NCI-H226 (cell line): ENCODE data around the gene TBC1D10B.
"Not testable (repeated sequence)": the region's sequence is repeated elsewhere in the genome, so short reads cannot be mapped to it uniquely, and the experiment has no call there.

ENCODE experiments used
- DNase-seq: peaks from one replicate; pipeline ENCODE4 v3.0.0-alpha.2; 2015

The TBC1D10B gene

GRCh38 chr16:30354423-30355143, 15.7 kb downstream of the TBC1D10B start:
- no peak for DNase-seq

- no peak for DNase-seq
Measured at GRCh38 chr16:30353438-30354129, 16.7 kb downstream of the TBC1D10B start.

GRCh38 chr16:30352488-30353401, 17.5 kb downstream of the TBC1D10B start:
- no peak for DNase-seq

GRCh38 chr16:30351586-30352419, 18.5 kb downstream of the TBC1D10B start:
- peak; percentile 82 for DNase-seq

GRCh38 chr16:30351001-30351441, 19.3 kb downstream of the TBC1D10B start:
- no peak for DNase-seq

- DNase-seq = no peak
Measured at GRCh38 chr16:30350134-30350871, 20.0 kb downstream of the TBC1D10B start.

GRCh38 chr16:30349675-30350074, 20.6 kb downstream of the TBC1D10B start:
- no peak for DNase-seq

GRCh38 chr16:30348929-30349328, 21.4 kb downstream of the TBC1D10B start:
- DNase-seq = no peak

- no peak for DNase-seq
Measured at GRCh38 chr16:30348113-30348512, 22.2 kb downstream of the TBC1D10B start.

- DNase-seq = no peak
Measured at GRCh38 chr16:30346286-30346685, 24.0 kb downstream of the TBC1D10B start.

- DNase-seq = not testable (repeated sequence)
Measured at GRCh38 chr16:30343491-30343820, 26.8 kb downstream of the TBC1D10B start.

GRCh38 chr16:30342751-30343490, 27.4 kb downstream of the TBC1D10B start:
- no peak for DNase-seq

- not testable (repeated sequence) for DNase-seq
Measured at GRCh38 chr16:30341971-30342370, 28.3 kb downstream of the TBC1D10B start.

- no peak for DNase-seq
Measured at GRCh38 chr16:30340621-30341020, 29.7 kb downstream of the TBC1D10B start.

GRCh38 chr16:30338715-30339114, 31.6 kb downstream of the TBC1D10B start:
- DNase-seq = not testable (repeated sequence)

GRCh38 chr16:30337964-30338357, 32.3 kb downstream of the TBC1D10B start:
- not testable (repeated sequence) for DNase-seq

- DNase-seq = no peak
Measured at GRCh38 chr16:30335598-30336474, 34.5 kb downstream of the TBC1D10B start.

- peak; percentile 67 for DNase-seq
Measured at GRCh38 chr16:30335028-30335597, 35.2 kb downstream of the TBC1D10B start.

- DNase-seq = peak; percentile 77
Measured at GRCh38 chr16:30334473-30334989, 35.8 kb downstream of the TBC1D10B start.
